Hepatocyte (in vitro differentiated cells): ENCODE data around the gene FFAR4.

Source experiments
- EZH2 ChIP-seq: fragments of 200-600 bp; sonication (generic); IDR thresholded peaks from 2 replicates; pipeline ENCODE4 v1.6.1; 2016; ENCODE audit warnings: antibody characterized with exemption, mild to moderate bottlenecking, borderline replicate concordance
- EZH2phosphoT487 ChIP-seq: fragments of 200-600 bp; sonication (generic); IDR thresholded peaks from one replicate; pipeline ENCODE4 v1.6.1; 2018; ENCODE audit warnings: antibody characterized with exemption, mild to moderate bottlenecking, low read depth, moderate library complexity; ENCODE audit not compliant: unreplicated experiment, severe bottlenecking
- TF ChIP-seq, protein P1 (sequence below): fragments of 200-600 bp; sonication (generic); IDR thresholded peaks from 2 replicates; pipeline ENCODE4 v1.5.1; 2016; ENCODE audit warnings: antibody characterized with exemption, mild to moderate bottlenecking; ENCODE audit not compliant: poor library complexity

DNA sequence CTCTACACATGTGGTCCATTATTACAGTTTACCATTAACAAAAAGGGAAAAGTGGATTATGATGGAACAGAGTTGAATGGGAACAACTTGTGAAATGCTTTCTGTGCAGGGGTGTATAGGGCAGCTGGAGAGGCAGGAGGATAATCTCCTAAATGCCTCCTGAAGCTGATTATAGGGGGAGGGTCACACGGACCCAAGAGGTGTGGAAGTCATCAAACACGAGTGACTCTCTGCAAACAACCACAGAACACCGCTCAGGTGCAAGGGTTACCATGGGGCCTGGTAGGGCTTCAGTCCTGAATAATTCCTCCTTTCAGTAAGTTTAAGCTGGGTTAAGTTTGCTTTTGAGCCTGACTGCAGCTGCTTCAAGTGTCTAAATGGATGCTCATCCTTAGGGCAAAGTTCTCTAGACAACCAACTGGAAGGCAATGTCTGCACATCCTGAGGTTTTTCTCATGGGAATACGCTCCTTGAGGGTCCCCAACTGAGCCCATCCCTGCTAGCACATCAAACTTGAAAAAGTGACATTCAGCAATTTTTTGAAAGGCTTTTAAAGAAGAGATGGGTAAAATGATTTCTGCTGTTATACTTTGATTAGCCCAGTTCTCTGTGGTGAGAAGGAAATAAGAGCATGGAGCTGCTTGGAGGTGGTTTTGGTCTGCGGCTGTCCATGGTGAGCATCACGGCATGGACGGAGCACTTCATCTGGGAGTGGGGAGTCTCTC lies 47.8 kb downstream of the FFAR4 start:
- TF ChIP-seq, protein P1, sequence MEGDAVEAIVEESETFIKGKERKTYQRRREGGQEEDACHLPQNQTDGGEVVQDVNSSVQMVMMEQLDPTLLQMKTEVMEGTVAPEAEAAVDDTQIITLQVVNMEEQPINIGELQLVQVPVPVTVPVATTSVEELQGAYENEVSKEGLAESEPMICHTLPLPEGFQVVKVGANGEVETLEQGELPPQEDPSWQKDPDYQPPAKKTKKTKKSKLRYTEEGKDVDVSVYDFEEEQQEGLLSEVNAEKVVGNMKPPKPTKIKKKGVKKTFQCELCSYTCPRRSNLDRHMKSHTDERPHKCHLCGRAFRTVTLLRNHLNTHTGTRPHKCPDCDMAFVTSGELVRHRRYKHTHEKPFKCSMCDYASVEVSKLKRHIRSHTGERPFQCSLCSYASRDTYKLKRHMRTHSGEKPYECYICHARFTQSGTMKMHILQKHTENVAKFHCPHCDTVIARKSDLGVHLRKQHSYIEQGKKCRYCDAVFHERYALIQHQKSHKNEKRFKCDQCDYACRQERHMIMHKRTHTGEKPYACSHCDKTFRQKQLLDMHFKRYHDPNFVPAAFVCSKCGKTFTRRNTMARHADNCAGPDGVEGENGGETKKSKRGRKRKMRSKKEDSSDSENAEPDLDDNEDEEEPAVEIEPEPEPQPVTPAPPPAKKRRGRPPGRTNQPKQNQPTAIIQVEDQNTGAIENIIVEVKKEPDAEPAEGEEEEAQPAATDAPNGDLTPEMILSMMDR, result no peak
- TF ChIP-seq EZH2phosphoT487, result no peak
- TF ChIP-seq EZH2, result no peak
